ENCODE measurements around the gene CSMD2.

CSMD2 gene

DNA sequence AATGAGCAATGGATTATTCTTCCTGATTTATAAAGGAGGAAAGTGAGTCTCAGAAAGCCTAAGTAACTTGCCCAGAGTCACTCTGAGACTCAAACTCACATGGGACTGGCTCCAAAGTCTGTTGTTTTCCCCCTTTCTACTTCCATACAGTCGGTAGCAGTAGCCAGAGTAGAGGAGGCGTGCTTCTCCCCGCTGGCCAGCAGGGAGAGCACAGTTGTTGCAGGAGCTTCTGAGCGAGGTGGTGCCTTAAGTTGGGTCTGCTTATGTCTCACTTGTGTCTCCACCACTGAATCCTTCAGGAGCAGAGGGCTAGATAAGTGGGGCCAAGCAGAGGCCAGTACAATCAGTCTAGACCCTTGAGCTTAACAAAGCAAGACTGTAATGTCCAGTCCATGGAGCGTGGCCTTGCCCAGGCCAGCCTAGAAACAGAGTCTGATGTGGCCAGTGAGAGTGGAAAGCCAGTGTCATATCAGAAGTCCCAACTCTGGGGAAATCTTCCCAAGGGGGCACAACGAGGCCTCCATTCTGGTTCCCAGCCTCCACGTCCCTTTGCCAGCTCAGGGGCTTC is 510.7 kb downstream of the CSMD2 start:
- no peak for DNase-seq (ENCODE audit: low read depth in 2 of 2, low spot score in 1 of 2)

GRCh38 chr1:33653226-33653625 is 511.8 kb downstream of the CSMD2 start:
- no peak for DNase-seq (ENCODE audit: low read depth in 2 of 2, low spot score in 1 of 2)

GRCh38 chr1:33650708-33651107 is 514.3 kb downstream of the CSMD2 start:
- DNase-seq (ENCODE audit: low read depth in 2 of 2, low spot score in 1 of 2): no peak

DNA sequence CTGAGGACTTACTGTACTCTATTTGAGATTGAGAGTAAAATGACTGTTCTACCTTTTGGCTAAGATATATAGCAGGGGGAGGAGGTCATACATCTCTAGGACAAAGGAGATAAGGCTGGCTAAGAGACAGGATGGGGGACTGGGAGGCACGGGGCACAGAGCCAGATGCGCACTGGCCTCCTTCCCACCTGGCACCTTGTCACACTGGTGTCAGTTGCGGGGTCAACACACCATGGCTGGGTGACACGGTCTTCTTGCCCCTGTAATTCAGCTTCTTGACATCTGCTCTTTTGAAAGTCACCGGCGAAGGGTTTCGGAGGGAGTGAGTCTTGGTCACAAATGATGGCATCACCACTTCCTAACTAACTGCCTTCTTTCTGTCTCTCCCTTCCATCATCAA is 515.3 kb downstream of the CSMD2 start:
- DNase-seq (ENCODE audit: low read depth in 2 of 2, low spot score in 1 of 2): no peak

DNA sequence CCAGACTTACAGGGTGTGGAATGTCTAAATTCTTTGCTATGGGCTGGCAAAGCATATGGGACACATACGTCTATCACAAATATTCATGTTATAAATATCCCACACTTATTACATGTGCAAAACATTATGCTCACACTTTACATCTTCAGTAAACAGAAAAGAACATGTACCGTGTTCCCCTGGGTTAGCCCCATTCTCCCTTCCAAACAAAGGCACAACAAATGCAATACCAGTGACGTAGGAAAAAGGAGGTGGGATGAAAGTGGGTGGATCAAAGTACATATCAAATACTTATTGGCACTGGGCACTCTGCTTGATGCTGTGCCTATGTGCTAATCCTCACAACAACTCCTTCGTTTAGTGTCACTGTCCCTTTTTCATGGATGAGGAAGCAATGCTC is 521.8 kb downstream of the CSMD2 start:
- no peak for DNase-seq (ENCODE audit: low read depth in 2 of 2, low spot score in 1 of 2)

DNA sequence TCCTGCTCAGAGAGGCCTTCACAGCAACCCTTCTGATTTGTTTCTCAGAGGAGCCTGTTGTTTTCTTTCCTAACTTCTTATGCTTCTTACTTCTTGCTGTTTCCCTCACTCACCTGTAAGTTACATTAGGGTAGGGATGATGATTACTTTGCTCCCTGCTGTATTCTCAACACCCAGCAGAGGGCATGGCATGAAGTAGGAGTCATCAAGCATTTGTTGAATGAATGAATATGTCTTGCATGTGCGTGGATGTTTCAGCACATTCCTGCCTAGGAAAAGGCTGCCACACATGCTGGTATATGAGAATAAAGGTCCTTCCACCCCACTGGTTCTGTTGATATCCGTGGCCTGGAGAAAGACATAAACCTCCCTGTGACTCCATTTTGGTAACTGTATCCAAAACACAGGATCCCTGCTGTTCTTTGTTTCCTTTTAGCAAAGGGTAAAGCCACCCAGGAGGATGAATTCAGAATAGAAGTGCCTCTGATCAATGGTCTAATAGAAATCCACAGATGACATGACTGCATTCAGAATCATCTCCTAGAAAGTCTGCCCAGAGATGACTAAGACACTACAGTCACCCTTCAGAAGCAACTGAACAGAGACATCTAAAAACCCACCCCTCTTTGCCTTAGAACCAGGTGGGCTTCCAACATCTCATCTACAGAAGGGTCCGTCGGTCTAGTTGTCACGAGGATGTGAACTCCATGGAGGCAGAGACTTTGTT is 523.8 kb downstream of the CSMD2 start:
- DNase-seq (ENCODE audit: low read depth in 2 of 2, low spot score in 1 of 2): no peak

DNA sequence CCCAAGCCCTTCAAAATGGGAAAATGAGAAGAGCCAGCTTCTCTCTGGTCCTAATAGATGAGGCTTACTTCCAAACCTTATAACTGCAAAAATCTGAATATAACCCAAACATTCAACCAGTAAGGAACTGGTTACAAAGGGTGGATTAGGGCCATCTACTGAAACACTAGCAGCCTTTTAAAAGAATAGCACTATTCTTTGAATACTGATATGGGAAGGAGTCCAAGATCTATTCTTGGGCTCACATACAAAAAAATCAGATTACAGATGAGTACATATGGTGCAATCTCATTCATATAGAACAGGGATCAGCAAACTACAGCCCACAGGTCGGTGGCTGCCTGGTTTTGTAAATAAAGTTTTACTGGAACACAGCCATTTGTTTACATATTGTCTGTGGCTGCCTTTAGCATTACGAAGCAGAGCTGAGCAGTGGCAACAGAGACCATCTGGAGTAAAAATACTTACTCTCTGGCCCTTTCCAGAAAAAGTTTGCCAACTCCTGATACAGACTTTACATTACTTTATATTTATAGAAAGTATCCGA is 524.8 kb downstream of the CSMD2 start:
- DNase-seq (ENCODE audit: low read depth in 2 of 2, low spot score in 1 of 2): no peak

DNA sequence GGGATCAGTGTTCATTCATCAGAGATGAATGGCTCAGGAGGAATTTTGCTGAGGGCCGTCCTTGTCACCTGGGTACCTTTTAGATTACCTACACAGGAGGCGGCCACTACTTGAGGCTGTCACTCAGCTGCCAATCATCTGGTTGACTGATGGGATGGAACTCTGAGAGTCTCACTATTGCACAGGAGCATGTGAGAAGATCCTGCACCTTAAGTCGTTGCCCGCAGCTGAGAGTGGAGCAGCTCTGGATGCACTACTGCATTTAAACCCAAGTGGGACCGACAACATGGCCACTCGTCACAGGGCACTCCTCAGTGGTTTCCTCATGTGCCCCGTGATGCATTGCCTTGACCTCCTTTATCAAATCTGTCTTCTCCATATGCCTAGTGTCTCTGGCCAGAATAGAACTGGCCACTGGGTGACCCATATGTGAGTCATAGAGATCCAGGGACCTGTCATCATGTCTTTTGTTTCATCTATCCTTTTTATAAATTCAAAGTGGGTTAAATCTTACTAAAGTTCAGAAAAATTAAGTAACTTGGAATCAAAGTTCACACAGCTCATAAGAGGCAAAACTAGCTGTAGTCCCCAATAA is 527.1 kb downstream of the CSMD2 start:
- no peak for DNase-seq (ENCODE audit: low read depth in 2 of 2, low spot score in 1 of 2)

DNA sequence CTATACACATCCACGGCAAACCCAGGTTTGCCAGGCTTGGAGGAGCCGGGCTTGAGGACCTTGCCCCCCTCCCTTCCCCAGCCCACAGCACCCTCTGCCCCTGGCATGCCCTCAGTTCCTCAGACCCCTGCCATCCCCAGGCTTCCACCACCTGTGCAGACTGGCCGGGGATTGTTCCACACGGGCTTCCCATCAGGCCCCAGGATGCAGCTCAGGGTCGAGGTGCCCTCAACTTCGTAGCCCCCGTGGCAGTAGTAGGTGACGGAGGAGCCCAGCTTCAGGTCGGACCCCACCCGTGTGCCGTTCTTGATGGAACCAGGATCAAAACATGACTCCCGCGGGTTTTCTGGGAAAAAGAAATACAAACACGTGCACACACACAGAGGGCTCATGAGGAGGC is 528.8 kb downstream of the CSMD2 start:
- DNase-seq (ENCODE audit: low read depth in 2 of 2, low spot score in 1 of 2): no peak

GRCh38 chr1:33635336-33636012 is 529.6 kb downstream of the CSMD2 start:
- DNase-seq (ENCODE audit: low read depth in 2 of 2, low spot score in 1 of 2): no peak

DNA sequence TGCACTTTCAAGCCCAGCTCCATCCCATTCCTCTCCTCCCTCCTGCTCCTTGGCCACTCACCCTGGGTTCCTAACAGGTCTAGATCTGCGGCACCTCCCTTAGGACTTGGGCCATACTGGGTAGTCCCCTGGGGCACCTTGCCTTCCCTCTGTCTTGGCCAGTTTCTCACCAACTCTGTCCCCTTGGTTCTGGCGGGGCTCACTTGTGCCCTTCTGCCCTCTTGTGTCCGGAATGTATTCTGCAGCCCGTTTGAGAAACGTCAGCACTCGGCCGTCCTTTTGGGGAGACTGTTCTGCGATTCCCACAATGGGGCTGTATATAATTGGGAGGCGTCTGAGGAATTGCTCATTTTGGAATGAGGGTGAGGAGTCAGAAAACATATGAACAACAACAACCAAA is 530.2 kb downstream of the CSMD2 start:
- no peak for DNase-seq (ENCODE audit: low read depth in 2 of 2, low spot score in 1 of 2)

DNA sequence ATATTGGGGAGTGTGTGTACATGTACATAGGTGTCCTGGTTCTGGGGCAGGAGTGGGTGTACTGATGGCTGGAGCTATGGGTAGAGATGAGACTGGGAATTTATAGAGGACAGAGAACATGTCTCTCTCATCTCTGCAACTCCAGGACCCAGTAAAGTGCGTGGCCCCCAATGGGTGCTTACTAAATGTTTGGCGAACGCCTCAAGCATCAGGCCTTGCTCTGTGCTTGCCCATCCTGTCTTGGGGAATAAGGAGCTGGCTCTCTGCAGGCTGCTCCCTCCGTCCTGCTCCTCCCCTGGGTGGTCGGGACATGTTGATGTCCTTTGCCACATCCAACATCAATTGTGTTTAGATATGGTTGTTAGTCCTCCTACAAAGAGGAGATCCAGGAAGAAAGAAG is 530.9 kb downstream of the CSMD2 start:
- DNase-seq (ENCODE audit: low read depth in 2 of 2, low spot score in 1 of 2): no peak

DNA sequence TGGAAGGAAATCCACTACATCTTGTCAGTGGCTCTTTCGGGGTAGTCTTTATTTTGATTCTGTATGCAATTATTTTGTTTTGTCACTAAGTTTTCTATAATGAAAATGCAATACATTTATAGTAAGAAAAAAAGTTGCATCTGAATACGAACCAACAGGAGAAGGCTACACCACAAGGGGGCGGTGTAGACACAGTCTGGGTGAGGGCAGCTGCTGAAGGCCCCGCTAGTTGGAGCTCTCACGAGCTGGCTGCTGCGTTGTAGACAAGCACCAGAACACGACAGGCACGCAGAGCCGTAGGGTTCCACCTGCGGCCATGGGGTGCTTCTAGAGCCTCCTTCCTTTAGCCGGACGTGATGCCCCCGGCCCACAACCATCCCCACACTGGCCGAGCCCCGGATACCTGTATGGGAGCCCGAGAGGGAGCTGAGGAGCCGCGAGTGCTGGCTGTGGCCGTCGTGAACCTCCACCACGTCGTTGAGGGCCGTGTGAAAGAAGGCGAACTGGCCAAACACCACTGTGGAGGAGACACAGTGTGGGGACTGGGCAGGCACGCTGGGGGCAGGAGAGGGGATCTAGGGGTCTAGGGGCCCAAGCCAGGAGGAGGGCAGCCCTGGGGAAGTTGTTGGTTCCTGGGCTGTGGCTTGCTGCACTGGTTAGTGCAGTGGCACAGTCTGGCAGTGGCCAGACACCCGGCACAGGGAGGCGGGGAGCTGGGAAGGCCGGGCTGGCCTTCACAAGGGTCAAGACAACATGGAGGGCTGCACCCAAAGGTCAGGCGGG is 531.8 kb downstream of the CSMD2 start:
- peak; percentile 52 to 75 for DNase-seq (ENCODE audit: low read depth in 2 of 2, low spot score in 1 of 2)

GRCh38 chr1:33630686-33631085 is 534.3 kb downstream of the CSMD2 start:
- no peak for DNase-seq (ENCODE audit: low read depth in 2 of 2, low spot score in 1 of 2)

GRCh38 chr1:33626801-33627200 is 538.2 kb downstream of the CSMD2 start:
- DNase-seq (ENCODE audit: low read depth in 2 of 2, low spot score in 1 of 2): no peak

DNA sequence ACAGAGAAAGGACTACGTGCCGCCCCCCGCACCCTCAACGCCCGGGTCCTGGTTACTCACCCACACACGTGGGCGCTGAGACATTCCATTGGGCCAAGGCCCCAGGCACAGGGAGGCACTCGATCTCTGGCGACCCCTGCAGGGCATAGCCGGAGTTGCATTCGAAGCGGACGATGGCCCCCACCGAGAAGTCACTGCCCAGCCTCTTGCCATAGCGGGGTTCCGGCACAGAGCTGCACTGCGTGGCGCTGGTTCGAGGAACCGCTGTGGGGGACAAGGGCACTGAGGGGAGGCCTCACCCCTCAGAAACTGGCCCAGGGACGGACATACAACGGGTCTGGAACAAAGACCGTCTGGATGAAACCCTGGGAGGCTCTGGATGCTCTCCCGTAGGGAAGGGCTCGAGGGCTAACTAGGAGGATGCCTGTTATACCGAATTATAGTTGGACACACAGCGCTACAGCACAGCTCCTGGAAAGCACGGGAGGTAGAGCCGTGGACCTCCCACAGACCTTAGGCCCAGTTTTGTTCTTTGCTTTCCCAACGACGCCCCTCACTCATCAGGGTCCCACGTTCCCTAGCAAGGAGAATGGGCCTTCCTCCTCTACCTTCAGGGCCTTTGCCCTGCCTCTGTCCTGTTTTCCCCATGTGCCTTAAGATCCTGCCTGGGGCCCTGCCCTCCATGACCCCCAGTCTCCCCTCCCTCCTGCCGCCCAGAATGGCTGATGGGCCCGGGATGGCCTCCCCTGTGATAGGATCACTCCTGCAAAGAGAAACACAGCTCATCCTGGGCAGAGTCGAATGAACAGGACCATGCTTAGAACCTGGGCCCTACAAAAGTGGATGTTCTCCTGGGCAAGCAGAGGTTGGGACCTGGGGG is 539.8 kb downstream of the CSMD2 start:
- DNase-seq (ENCODE audit: low read depth in 2 of 2, low spot score in 1 of 2): no peak

GRCh38 chr1:33624261-33624990 is 540.6 kb downstream of the CSMD2 start:
- no peak for DNase-seq (ENCODE audit: low read depth in 2 of 2, low spot score in 1 of 2)

GRCh38 chr1:33623811-33624210 is 541.2 kb downstream of the CSMD2 start:
- DNase-seq (ENCODE audit: low read depth in 2 of 2, low spot score in 1 of 2): no peak

GRCh38 chr1:33622757-33623156 is 542.3 kb downstream of the CSMD2 start:
- DNase-seq (ENCODE audit: low read depth in 2 of 2, low spot score in 1 of 2): no peak

All from stimulated activated CD8-positive, alpha-beta memory T cell treated with anti-CD3 and anti-CD28 coated beads, Interleukin-4, amount 100 ng/mL, for 4 hours (primary cell).